ENCODE results near the gene RAG1.

The RAG1 gene

DNA sequence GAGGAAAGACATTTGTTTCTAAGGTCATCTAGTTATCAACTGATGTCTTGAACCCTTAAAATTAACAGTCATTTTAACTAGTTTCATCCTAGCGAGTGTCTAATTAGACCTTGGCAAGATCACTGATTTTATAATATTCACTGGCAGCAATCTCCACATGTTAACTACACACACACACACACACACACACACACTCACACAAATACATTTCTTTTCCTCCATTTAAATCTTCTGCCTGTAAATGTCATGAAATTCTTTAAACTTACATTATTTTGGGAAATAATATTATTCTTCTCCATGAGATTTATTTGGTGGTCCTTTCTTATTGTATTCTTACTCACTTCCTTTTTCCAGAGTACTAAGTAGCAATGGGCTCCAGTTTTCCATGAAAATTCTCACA is 23.6 kb downstream of the RAG1 start:
- FAIRE-seq = no peak

DNA sequence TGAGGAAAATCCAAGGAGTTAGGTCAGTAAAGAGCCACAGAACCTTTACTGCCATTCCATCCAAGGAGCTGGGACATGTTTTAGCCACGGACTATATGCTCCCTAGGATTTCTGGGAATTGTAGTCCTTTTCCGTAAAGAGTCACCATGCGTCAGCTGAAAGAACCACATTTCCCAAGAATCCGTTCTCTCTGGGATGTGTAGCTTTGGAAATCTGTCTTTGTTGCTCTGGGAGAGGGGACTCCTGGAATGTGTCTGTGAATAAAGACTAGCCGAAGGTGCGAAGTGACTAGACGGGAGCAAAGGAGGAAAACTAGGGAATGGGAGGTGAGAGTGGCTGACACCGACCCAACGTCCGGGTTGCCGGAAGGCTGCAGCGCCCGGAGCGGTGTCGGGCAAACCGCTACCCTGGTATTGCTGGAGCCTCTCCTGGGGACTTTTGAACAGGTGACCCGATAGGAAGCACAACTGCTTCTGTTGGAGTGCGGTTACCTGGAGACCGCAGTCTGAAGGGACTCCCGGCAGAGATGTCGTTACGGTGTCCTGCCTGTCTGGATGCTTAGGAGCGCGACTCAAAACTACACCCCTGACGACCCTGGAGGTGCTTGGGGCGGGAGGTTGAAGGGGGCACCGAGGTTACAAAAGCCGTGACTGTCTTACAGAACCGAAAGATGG is 26.6 kb downstream of the RAG1 start, which contains the start of gene IFTAP:
TSS of gene IFTAP (plus strand) at position 187 of the 674 bp plus-strand sequence. CDS start 15,602 bp downstream, outside the sequence.
- peak; percentile 97 for FAIRE-seq

GRCh38 chr11:36596880-36597279 is 29.1 kb downstream of the RAG1 start:
- no peak for FAIRE-seq

DNA sequence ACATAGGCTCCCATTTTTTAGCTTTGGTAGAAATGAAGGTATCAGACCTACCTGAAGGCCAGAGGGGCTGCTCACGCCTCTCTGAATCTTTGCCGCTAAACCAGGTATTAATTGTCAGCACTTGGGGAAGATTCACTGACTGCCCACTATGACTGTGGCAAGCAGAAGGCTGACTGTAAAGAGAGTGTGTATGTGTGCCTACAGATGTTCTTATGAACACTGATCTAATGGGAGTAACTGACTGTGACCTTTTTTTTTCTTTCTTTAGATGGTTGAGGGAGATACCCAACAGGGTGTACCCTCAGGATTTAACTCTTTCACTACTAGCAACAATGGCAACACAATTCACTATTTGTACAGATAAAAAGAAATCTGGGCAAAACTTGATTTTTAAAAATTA is 30.2 kb downstream of the RAG1 start, which contains the start of gene RAG2:
TSS of gene RAG2 (minus strand) at position 186 of the 400 bp plus-strand sequence. CDS start 4,068 bp downstream, outside the sequence.
- FAIRE-seq = no peak

DNA sequence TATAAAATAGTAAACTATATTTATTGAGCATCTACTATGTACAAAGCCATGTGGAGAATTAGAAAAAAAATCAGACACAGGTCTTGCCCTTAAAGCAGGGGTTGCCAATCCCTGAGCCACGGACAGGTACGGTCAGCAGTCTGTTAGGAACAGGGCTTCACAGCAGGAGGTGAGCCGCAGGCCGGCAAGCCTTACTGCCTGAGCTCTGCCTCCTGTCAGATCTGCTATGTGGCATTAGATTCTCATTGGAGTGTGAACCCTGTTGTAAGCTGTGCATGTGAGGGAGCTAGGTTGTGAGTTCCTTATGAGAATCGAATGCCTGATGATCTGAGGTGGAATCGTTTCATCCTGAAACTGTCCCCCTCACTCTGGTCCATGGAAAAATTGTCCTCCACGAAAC is 32.4 kb downstream of the RAG1 start:
- FAIRE-seq = no peak

GRCh38 chr11:36601155-36601554 is 33.3 kb downstream of the RAG1 start:
- FAIRE-seq = no peak

DNA sequence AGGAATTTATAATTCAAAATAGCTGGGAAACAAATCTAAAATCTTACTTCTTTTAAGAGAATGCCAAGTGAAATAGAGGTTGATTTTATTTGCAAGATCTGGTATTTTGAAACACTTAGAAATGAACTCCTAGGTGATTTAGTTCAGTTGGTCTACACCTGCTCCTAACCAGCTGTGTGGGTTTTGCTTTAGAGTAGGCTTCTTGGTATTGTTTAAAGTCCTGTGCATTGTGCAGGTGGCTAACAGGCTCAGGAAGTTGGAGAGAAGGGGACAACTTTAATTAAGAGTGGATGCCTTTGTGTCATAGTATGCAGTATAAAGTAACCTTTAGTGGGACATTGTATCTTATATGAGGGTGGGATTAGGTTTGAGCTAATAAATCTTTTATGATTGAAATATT is 34.3 kb downstream of the RAG1 start:
- FAIRE-seq = no peak

- no peak for FAIRE-seq
Measured at GRCh38 chr11:36605221-36606216, 37.7 kb downstream of the RAG1 start.

GRCh38 chr11:36608491-36609199 is 40.8 kb downstream of the RAG1 start:
- no peak for FAIRE-seq

DNA sequence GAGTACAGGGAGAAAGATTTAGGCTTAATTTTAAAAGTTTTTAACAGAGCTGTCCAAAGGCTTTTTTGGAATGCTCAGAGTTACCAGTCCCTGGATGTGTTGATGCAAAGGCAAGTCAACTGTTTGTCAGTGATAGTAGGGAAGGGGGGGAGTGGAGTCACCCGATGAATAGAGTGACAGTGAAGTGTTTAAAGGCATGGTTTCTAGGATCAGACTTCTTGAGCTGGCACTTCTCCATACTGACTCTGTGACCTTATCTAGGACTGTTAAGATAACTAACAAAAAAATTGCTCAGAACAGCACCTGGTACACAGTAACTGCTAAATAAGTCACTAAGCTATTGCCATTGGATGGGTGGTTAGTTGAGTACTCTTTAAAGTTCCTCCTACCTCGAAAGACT is 41.6 kb downstream of the RAG1 start:
- FAIRE-seq = no peak

GRCh38 chr11:36615826-36616225 is 48.0 kb downstream of the RAG1 start:
- no peak for FAIRE-seq

- no peak for FAIRE-seq
Measured at GRCh38 chr11:36617543-36618362, 49.9 kb downstream of the RAG1 start.

GRCh38 chr11:36618363-36619047 is 50.7 kb downstream of the RAG1 start:
- FAIRE-seq = no peak

GRCh38 chr11:36619502-36619901 is 51.7 kb downstream of the RAG1 start:
- peak; percentile 87 for FAIRE-seq

DNA sequence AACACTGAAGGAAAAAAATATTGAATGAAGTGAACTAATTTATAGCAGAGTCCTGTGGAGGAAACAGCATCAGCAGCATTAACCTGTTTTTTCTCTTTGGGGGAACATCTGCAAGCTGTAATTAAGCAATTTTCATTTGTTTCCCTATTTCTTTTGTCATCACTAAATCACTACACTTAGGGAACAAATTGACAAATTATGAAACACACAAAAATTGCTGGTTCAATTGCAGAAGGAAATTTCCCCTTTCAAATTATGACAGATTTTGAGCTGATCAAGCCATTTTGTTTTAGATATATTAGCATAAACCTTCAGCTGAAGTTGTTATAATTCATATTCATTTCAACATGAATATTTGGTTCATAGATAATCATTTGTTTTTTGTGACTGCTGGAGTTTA is 52.4 kb downstream of the RAG1 start:
- FAIRE-seq = no peak

DNA sequence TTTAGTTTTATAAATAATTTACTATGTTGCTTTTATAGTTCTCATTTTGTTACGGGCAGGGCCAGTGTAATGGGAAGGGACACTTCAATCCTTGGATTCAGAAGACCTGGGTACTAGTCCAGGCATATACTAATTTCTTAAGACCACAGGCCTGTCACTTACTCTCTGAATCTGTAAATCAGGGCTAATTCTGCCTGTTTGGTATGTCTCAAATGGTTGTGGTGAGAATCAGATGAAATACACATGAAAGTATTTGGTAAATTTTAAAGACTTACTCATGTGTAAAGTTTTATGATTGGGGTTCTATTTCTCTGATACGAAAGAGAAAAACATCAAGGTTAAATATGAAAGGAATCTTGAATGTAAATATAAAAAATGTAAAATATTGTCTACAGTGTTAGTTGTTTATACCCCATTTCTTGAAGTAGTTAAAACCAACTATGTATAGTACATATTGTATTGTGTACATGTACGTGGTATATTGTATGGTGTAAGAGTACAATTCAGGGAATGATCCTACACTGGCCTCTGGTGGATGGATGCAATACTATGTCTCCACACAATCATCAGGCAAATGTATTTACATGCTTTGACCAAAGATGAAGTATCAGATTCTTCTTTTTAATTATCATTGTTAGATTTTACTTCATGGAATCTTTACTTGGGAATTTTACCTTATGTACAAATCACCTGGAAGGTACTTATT is 54.8 kb downstream of the RAG1 start:
- FAIRE-seq = no peak

DNA sequence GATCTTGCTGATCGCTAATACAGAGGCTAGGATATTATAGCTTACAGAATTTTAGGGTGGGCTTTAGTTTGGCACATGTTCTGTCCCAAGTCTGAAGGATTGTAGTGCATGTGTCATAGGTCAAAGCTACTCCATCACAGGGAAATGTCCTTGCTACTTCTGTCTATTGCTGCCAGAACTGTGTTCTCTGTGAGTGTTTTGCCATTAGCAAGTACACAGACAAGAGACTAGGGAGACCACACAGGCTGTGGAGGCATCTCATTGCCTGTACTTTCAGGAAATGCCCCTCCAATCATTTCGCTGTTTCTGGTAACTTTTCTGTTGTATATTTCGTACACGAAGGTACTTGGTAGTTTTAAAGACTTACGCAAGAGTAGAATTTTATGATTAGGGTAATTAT is 55.7 kb downstream of the RAG1 start:
- no peak for FAIRE-seq

GRCh38 chr11:36627006-36627405 is 59.2 kb downstream of the RAG1 start:
- FAIRE-seq = no peak

- no peak for FAIRE-seq
Measured at GRCh38 chr11:36627471-36627870, 59.7 kb downstream of the RAG1 start.

DNA sequence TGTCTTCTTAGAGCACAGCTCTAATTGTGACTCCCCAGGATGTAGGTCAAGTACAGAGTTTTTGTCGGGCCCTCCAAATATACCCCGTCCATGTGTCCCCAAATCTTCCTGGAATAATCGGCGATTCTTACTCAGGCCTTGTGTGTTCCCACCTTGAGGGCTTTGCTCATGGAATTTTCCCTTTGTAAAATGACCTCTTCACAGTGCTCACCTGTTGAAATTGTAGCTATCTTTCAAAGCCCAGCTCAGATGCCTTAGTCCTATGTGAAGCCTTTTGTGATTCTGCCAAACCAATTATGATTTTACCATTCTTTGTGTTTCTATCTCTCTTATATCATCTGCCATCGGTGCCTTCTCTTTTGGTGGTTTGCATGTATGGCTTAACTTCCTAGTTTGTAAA is 60.3 kb downstream of the RAG1 start:
- no peak for FAIRE-seq

DNA sequence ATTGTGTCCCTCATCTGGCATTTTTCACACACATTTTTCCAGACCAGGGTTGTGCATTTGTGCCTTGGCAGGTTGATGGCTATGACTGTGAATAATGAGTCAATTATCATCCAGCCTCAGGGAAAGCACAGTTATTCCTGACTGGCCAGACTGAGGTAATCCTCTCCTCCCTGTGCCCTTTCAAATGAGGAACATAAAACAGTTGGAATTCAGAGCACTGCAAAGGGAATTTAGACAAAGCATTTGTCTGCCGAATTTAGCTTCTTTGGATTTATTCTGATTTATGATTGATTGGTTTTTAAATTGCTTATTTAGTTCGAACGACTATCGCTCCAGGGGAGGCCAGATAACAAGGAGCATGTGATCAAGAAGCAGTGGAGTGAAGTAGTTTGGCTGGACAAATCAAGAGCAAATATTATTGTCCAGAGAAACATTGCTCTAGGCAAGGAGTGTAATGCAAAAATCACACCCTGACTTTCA is 61.0 kb downstream of the RAG1 start:
- FAIRE-seq = no peak

All from endometrium (tissue), 2 donors.